H1 (cell line): ENCODE data around the gene TFB2M. TPM values are rescaled to one million over a fixed set of nuclear protein-coding genes. Genes with fewer than 3 reads are reported as not detected.

ENCODE experiments used
- CHD2 ChIP-seq: IDR thresholded peaks from 2 replicates; pipeline ENCODE4 v1.6.1; 2012; ENCODE audit warnings: low read length, improper control_type of control experiment
- CTCF ChIP-seq, 3 experiments: IDR thresholded peaks; 1 replicate in 2 of 3; 2 replicates in 1 of 3; pipeline versions ENCODE4 v1.5.1 to v1.6.1; 2011; ENCODE audit warnings: low read length in 3 of 3, mild to moderate bottlenecking in 3 of 3, inconsistent platforms in 2 of 3, low read depth in 1 of 3, moderate library complexity in 1 of 3; ENCODE audit not compliant: insufficient read depth in 1 of 3; ENCODE audit errors: control extremely low read depth in 1 of 3
- JUND ChIP-seq: IDR thresholded peaks from 2 replicates; pipeline ENCODE4 v1.6.1; 2011; ENCODE audit warnings: mild to moderate bottlenecking, improper control_type of control experiment, low read length
- POU5F1 ChIP-seq: IDR thresholded peaks from 2 replicates; pipeline ENCODE4 v1.6.1; 2011; ENCODE audit warnings: low read depth, mild to moderate bottlenecking, low read length, moderate library complexity
- RXRA ChIP-seq: IDR thresholded peaks from 2 replicates; pipeline ENCODE4 v1.6.1; 2011; ENCODE audit warnings: low read depth, mild to moderate bottlenecking, low read length, moderate library complexity; ENCODE audit not compliant: insufficient read depth
- SIN3A ChIP-seq, 2 experiments: IDR thresholded peaks in 1 of 2; conservative IDR thresholded peaks in 1 of 2; 2 replicates each; pipeline ENCODE4 v1.6.1; 2011 to 2012; ENCODE audit warnings: low read length in 2 of 2, improper control_type of control experiment in 1 of 2, low read depth in 1 of 2, mild to moderate bottlenecking in 1 of 2
- TEAD4 ChIP-seq: IDR thresholded peaks from 2 replicates; pipeline ENCODE4 v1.6.1; 2012; ENCODE audit warnings: low read depth, low read length, inconsistent platforms, mixed read lengths
- polyA plus RNA-seq, 7 experiments: library from polyadenylated mRNA; depleted of rRNA in 3 of 7; stranded (reverse) in 5 of 7; unstranded in 2 of 7; fragments of >200 nt in 5 of 7; fragments of 200-250 nt in 2 of 7; gene quantifications; 1 replicate in 5 of 7; 2 replicates in 1 of 7; 4 replicates in 1 of 7; pipeline versions ENCODE4 v1.2.1 to v1.2.3, GENCODE V29; 2011 to 2013; ENCODE audit warnings: missing spikeins in 2 of 7, mixed read lengths in 2 of 7
- total RNA-seq: library from RNA; stranded (reverse); fragmentation: NEBNext Ultra II Directional; extraction: Animal tissue kit (Norgen Biotek cat#: 25700); gene quantifications from 2 replicates; pipeline ENCODE4 v1.2.1, GENCODE V29; 2021
- TF ChIP-seq, protein P1 (sequence below): IDR thresholded peaks from 2 replicates; pipeline ENCODE4 v1.6.1; 2011; ENCODE audit warnings: low read depth, mild to moderate bottlenecking, low read length; ENCODE audit not compliant: insufficient read depth

TFB2M gene
- total and polyA plus RNA-seq, 2 of the 8 experiments (the other 6 are each of a cell fraction or from before 2014, with no cell fraction given): 10.4 to 22.0 TPM

GRCh38 chr1:246580497-246581370 is 14.7 kb upstream of the TFB2M start (continued):
- TF ChIP-seq TEAD4 (no peak), RXRA (no peak), POU5F1 (no peak), JUND (no peak), CHD2 (no peak), CTCF (IDR thresholded peaks at IDR 0.05; ENCODE audit: control extremely low read depth in 1 of 3, insufficient read depth in 1 of 3, low read depth in 1 of 3, low read length in 3 of 3) (no peak), SIN3A (conservative IDR thresholded peaks at IDR 0.05 in 1 of 2, IDR thresholded peaks at IDR 0.05 in 1 of 2; ENCODE audit: low read depth in 1 of 2, low read length in 2 of 2) (no peak)
- TF ChIP-seq, protein P1, sequence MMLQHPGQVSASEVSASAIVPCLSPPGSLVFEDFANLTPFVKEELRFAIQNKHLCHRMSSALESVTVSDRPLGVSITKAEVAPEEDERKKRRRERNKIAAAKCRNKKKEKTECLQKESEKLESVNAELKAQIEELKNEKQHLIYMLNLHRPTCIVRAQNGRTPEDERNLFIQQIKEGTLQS: no peak
